Heart left ventricle (tissue), 16 donors: ENCODE data around the gene CREBBP. TPM values are rescaled to one million over a fixed set of nuclear protein-coding genes. Genes with fewer than 3 reads are reported as not detected.

Experiments used
- ATAC-seq, 4 donors: fragments of 200-7000 bp; cut with Tn5 transposase; one replicate each; pipeline ENCODE4 v1.9.1; 2020 to 2022; ENCODE audit warnings: moderate library complexity in 4 of 4, mild to moderate bottlenecking in 3 of 4, moderate number of reproducible peaks in 1 of 4
- DNase-seq, 5 donors: peaks; one replicate each; pipeline ENCODE4 v3.0.0-alpha.2; 2020
- H3K27ac ChIP-seq, 12 donors: fragments of 200-600 bp; sonication (generic) in 4 of 12; one replicate each; pipeline versions ENCODE4 v1.5.0 to v1.8.0; 2016 to 2022; ENCODE audit warnings: mild to moderate bottlenecking in 2 of 12
- H3K27me3 ChIP-seq, 9 donors: fragments of 200-600 bp; sonication (generic) in 2 of 9; one replicate each; pipeline versions ENCODE4 v1.5.1 to v1.8.0; 2016 to 2022; ENCODE audit warnings: mild to moderate bottlenecking in 3 of 9
- H3K36me3 ChIP-seq, 9 donors: fragments of 200-600 bp; sonication (generic) in 2 of 9; one replicate each; pipeline versions ENCODE4 v1.5.0 to v1.8.0; 2018 to 2022; ENCODE audit warnings: mild to moderate bottlenecking in 2 of 9
- H3K4me1 ChIP-seq, 12 donors: fragments of 200-600 bp; sonication (generic) in 4 of 12; one replicate each; pipeline versions ENCODE4 v1.5.0 to v1.8.0; 2016 to 2022; ENCODE audit warnings: mild to moderate bottlenecking in 3 of 12
- H3K4me3 ChIP-seq, 12 donors: fragments of 200-600 bp; sonication (generic) in 4 of 12; one replicate each; pipeline versions ENCODE4 v1.5.0 to v1.8.0; 2017 to 2022; ENCODE audit warnings: mild to moderate bottlenecking in 9 of 12, moderate library complexity in 4 of 12
- H3K9me3 ChIP-seq, 12 donors: fragments of 200-600 bp; sonication (generic) in 4 of 12; one replicate each; pipeline versions ENCODE4 v1.5.0 to v1.8.0; 2016 to 2022; ENCODE audit warnings: mild to moderate bottlenecking in 1 of 12
- POLR2A ChIP-seq, 2 donors: fragments of 450-650 bp; IDR thresholded peaks; one replicate each; pipeline ENCODE4 v1.6.1; 2017; ENCODE audit warnings: antibody characterized with exemption in 2 of 2, mild to moderate bottlenecking in 2 of 2, moderate library complexity in 2 of 2
- WGBS, 4 donors: extraction: QIAGEN DNeasy Blood & Tissue Kit in 2 of 4; methylation state at CpG; one replicate each; pipeline versions ENCODE4 v1.1.5 to v1.1.7; 2013 to 2018; 5-methylcytosine and 5-hydroxymethylcytosine counted together
- intact Hi-C, 10 donors: fragments of 100-400 bp; cut with DNase I; formaldehyde crosslinking; loops; one replicate each; pipeline versions ENCODE4 v1.11.1 to v1.14.2; 2022
- polyA plus RNA-seq, 2 donors: library from polyadenylated mRNA; stranded (reverse); fragments of 200-250 nt; gene quantifications; one replicate each; pipeline ENCODE4 v1.2.3, GENCODE V29; 2013
- total RNA-seq, 9 donors: library from RNA; depleted of rRNA in 2 of 9; stranded (reverse); fragments of >200 nt in 2 of 9; fragmentation: NEBNext Ultra II Directional in 3 of 9; extraction: Animal tissue kit (Norgen Biotek cat#: 25700) in 3 of 9; gene quantifications; one replicate each; pipeline versions ENCODE4 v1.1.0 to v1.2.4, GENCODE V29; 2016 to 2023
- TF ChIP-seq, protein P1 (sequence below), 12 donors: fragments of 200-600 bp; sonication (generic) in 4 of 12; IDR thresholded peaks; one replicate each; pipeline versions ENCODE4 v1.5.0 to v1.8.0; 2018 to 2022; ENCODE audit warnings: antibody characterized with exemption in 12 of 12, mild to moderate bottlenecking in 5 of 12
- donor health status: ischemic (EF 13 %, LVEDD 7.1; RV severe dilation, severe dysfunction).
- donor health status: healthy with polysubstance abuse.
- donor health status: DM: no; HTN: yes; CAD: no.
- donor health status: DM: no; HTN: no; CAD: no.
- donor health status: ischemic (EF 25% LVEDD 6.9; RV normal size, moderate dysfunction).
- donor health status: ischemic (EF 25% LVEDD 5.7; RV mildly dilated, moderate dysfunction).
- donor health status: healthy.
- donor health status: DM: yes; HTN: yes; CAD: no.
- donor health status: ischemic (EF 35%, LVEDD 5.7; RV mildly dilated, moderate dysfunction).
- donor health status: nonischemic (EF 11% LVEDD 7.7; RV severe dilation, severe dysfunction).
- donor health status: DM: yes; HTN: yes; CAD: no.
- donor health status: PGD.
- donor health status: ischemic (EF 29% LVEDD 5.4; RV normal size, mild dysfunction).
- donor health status: nonischemic (EF 23%, LVEDD 6.1; RV moderate dilation, normal function).

The CREBBP gene
- total and polyA plus RNA-seq, 11 donors: 17.1 to 77.6 (median 39.6) TPM

GRCh38 chr16:3774156-3774767 lies 106.3 kb downstream of the CREBBP start:
- peak overlapping the region in 11 of 12 donors; percentile 0 to 67 (median 37) for H3K27ac ChIP-seq
- peaks cover 3 to 99% (median 95%) of the 10 kb centered on the region in 9 donors for H3K36me3 ChIP-seq
- peaks cover 5 to 45% (median 26%) of the 10 kb centered on the region in 12 donors for H3K4me1 ChIP-seq
- no peaks in the 10 kb centered on the region for H3K27me3 ChIP-seq
- TF ChIP-seq POLR2A (IDR thresholded peaks at IDR 0.05): no peak
- TF ChIP-seq, protein P1, sequence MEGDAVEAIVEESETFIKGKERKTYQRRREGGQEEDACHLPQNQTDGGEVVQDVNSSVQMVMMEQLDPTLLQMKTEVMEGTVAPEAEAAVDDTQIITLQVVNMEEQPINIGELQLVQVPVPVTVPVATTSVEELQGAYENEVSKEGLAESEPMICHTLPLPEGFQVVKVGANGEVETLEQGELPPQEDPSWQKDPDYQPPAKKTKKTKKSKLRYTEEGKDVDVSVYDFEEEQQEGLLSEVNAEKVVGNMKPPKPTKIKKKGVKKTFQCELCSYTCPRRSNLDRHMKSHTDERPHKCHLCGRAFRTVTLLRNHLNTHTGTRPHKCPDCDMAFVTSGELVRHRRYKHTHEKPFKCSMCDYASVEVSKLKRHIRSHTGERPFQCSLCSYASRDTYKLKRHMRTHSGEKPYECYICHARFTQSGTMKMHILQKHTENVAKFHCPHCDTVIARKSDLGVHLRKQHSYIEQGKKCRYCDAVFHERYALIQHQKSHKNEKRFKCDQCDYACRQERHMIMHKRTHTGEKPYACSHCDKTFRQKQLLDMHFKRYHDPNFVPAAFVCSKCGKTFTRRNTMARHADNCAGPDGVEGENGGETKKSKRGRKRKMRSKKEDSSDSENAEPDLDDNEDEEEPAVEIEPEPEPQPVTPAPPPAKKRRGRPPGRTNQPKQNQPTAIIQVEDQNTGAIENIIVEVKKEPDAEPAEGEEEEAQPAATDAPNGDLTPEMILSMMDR (IDR thresholded peaks at IDR 0.05): no peak
- no peaks in the 10 kb centered on the region for H3K9me3 ChIP-seq
- ATAC-seq: peak; percentile 85 to 88 (median 87)
- intact Hi-C loops: loop anchor here in 3 of 10 donors (5.0 to 10.0 kb wide), 2 partner anchors 98 to 101 kb away; no protein-coding TSS in a partner anchor
- H3K4me3 ChIP-seq: no peak overlapping the region
- peak; percentile 67 to 88 (median 72) for DNase-seq
- WGBS, 4 donors: 30 to 39% (median 31%) methylated on average over 6 of the region's 6 CpGs

DNA sequence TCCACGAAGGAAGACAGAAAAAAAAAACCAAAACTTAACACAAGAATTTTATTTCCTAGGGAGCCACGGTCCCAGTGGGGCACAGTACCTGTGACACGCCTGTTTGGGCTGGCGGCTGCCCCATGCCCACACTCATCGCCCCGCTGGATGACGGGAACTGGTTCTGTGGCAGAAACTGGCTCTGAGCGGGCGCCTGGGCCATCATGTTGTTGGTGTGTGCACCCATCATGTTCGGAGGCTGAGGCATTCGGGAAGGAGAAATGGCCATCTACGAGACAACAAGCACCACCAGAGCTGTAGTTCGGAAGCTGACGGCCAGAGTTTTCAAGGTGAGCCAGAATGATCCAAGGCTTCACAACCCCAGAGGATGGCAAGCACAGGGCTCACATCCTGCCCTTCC lies 106.8 kb downstream of the CREBBP start:
- ATAC-seq: no peak
- intact Hi-C loops: loop anchor here in 3 of 10 donors (5.0 to 10.0 kb wide), 2 partner anchors 99 to 101 kb away; no protein-coding TSS in a partner anchor

GRCh38 chr16:3771513-3771912 lies 109.0 kb downstream of the CREBBP start:
- 97 to 100% (median 98%) methylated on average over 5 of the region's 5 CpGs for WGBS, 4 donors
- Histone ChIP-seq H3K27me3 (no peaks in the 10 kb centered on the region), H3K36me3 (peaks cover 3 to 99% (median 95%) of the 10 kb centered on the region in 9 donors), H3K4me1 (peaks cover 5 to 45% (median 26%) of the 10 kb centered on the region in 12 donors), H3K27ac (peak overlapping the region in 1 of 12 donors; percentile 45), H3K9me3 (no peaks in the 10 kb centered on the region), H3K4me3 (no peak overlapping the region)
- TF ChIP-seq, protein P1 (IDR thresholded peaks at IDR 0.05): no peak
- TF ChIP-seq POLR2A (IDR thresholded peaks at IDR 0.05): no peak
- ATAC-seq (no peak), DNase-seq (no peak)
- intact Hi-C loops: loop anchor here in 3 of 10 donors (5.0 to 10.0 kb wide), 2 partner anchors 101 to 103 kb away; no protein-coding TSS in a partner anchor

More for the DNA sequence above, 106.8 kb downstream of the CREBBP start:
- H3K27ac ChIP-seq: peak overlapping the region in 11 of 12 donors; percentile 0 to 67 (median 37)
- H3K4me3 ChIP-seq: no peak overlapping the region
- peaks cover 5 to 45% (median 26%) of the 10 kb centered on the region in 12 donors for H3K4me1 ChIP-seq
- TF ChIP-seq, protein P1 (IDR thresholded peaks at IDR 0.05): no peak
- no peak for TF ChIP-seq POLR2A (IDR thresholded peaks at IDR 0.05)
- peaks cover 3 to 99% (median 95%) of the 10 kb centered on the region in 9 donors for H3K36me3 ChIP-seq
- H3K27me3 ChIP-seq: no peaks in the 10 kb centered on the region
- H3K9me3 ChIP-seq: no peaks in the 10 kb centered on the region
- 86 to 91% (median 90%) methylated on average over 14 of the region's 14 CpGs for WGBS, 4 donors
- no peak for DNase-seq

DNA sequence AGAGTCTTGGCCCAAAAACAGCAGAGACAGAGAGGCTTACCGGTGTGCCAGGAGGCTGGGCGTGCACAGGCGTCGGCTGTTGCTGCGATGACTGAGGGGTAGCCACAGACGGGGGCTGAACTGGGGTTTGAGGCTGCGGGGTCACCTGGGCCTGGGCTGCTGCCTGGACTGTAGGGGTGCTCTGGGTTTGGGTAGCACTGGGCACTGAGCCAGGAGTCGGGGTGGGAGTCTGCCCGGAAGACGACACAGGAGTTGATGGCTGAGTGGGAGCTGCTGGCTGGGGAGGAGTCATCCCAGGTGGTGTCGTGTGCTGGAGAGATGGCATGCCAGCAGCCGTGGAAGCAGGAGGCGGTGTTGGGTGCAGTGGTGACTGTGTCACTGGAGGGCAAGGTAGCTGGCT lies 110.0 kb downstream of the CREBBP start:
- intact Hi-C loops: loop anchor here in 3 of 10 donors (5.0 to 10.0 kb wide), 2 partner anchors 102 to 104 kb away; no protein-coding TSS in a partner anchor
- 72 to 78% (median 76%) methylated on average over 12 to 13 of the region's 13 CpGs for WGBS, 4 donors
- no peak overlapping the region for H3K27ac ChIP-seq
- no peak for DNase-seq
- H3K36me3 ChIP-seq: peaks cover 3 to 99% (median 95%) of the 10 kb centered on the region in 9 donors
- ATAC-seq: peak in 1 of 4 donors; percentile 13
- peaks cover 5 to 38% (median 26%) of the 10 kb centered on the region in 12 donors for H3K4me1 ChIP-seq
- no peak for TF ChIP-seq POLR2A (IDR thresholded peaks at IDR 0.05)
- TF ChIP-seq, protein P1 (IDR thresholded peaks at IDR 0.05): no peak
- H3K4me3 ChIP-seq: no peak overlapping the region
- no peaks in the 10 kb centered on the region for H3K9me3 ChIP-seq
- H3K27me3 ChIP-seq: no peaks in the 10 kb centered on the region
